SU-DHL-6 (cell line): Measurements from ENCODE around the gene IGFBP7.

Source experiments
- EZH2phosphoT487 ChIP-seq: fragments of 200-600 bp; sonication (generic), shearing (Covaris generic); conservative IDR thresholded peaks from 2 replicates; pipeline ENCODE4 v1.6.1; 2018; ENCODE audit warnings: mild to moderate bottlenecking, antibody characterized with exemption, low read length, moderate library complexity, mixed read lengths
- TF ChIP-seq, protein P1 (sequence below): fragments of 200-600 bp; sonication (generic); IDR thresholded peaks from one replicate; pipeline ENCODE4 v1.5.1; 2017; ENCODE audit warnings: antibody characterized with exemption, mild to moderate bottlenecking, low read length, moderate library complexity; ENCODE audit not compliant: insufficient read depth, poor library complexity, severe bottlenecking

DNA sequence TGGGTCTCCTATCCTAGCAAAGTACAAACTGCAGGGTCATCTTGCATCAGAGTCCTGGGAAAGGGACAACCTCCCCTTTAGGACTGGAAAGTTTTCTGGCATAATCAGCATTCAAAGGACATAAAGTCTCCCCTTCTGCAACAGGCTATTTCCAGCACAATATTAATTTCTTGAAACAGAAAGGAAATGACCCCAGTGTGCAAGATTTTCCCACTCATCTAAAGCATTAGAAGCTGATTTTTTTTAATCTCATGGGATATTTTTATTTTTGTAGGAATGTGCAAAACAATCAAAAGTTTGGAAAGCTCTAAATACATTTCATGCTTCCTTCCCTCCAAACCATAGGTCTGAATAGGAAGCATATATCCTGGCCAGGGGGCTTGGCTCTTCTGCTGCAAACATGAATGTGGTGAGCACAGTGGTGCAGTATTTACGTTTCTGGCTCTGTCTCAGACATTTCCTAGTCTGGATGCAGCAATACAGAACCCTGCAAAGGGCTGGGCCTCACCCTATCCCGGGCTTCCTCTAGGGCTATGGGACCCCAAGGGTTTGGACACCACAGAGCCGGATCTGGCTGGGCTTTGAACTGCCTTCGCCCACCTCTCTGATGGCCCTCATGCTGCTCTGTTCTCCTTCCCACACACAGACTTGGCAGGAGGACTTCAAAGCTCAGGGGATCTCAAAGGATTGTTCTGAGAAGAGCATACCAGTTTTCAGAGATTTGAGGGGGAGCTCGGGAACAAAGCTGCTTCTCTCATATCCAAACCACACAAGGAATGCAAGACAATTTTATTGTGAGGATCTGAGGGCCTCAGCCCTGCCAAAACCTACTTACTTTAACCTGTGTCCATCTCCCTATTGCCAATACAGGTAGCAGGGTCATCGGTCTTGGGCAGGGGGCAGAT lies 66.6 kb downstream of the IGFBP7 start:
- TF ChIP-seq, protein P1, sequence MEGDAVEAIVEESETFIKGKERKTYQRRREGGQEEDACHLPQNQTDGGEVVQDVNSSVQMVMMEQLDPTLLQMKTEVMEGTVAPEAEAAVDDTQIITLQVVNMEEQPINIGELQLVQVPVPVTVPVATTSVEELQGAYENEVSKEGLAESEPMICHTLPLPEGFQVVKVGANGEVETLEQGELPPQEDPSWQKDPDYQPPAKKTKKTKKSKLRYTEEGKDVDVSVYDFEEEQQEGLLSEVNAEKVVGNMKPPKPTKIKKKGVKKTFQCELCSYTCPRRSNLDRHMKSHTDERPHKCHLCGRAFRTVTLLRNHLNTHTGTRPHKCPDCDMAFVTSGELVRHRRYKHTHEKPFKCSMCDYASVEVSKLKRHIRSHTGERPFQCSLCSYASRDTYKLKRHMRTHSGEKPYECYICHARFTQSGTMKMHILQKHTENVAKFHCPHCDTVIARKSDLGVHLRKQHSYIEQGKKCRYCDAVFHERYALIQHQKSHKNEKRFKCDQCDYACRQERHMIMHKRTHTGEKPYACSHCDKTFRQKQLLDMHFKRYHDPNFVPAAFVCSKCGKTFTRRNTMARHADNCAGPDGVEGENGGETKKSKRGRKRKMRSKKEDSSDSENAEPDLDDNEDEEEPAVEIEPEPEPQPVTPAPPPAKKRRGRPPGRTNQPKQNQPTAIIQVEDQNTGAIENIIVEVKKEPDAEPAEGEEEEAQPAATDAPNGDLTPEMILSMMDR: no peak
- no peak for TF ChIP-seq EZH2phosphoT487
